Hippocampal formation (tissue), 2 donors: Measurements from ENCODE around the gene GGT7.
"Not testable (repeated sequence)": the region's sequence is repeated elsewhere in the genome, so short reads cannot be mapped to it uniquely, and the experiment has no call there.

Experiments
- DNase-seq, 2 donors: peaks; one replicate each; lab custom pipeline; 2025; lab: John Stamatoyannopoulos, UW

The GGT7 gene, protein sequence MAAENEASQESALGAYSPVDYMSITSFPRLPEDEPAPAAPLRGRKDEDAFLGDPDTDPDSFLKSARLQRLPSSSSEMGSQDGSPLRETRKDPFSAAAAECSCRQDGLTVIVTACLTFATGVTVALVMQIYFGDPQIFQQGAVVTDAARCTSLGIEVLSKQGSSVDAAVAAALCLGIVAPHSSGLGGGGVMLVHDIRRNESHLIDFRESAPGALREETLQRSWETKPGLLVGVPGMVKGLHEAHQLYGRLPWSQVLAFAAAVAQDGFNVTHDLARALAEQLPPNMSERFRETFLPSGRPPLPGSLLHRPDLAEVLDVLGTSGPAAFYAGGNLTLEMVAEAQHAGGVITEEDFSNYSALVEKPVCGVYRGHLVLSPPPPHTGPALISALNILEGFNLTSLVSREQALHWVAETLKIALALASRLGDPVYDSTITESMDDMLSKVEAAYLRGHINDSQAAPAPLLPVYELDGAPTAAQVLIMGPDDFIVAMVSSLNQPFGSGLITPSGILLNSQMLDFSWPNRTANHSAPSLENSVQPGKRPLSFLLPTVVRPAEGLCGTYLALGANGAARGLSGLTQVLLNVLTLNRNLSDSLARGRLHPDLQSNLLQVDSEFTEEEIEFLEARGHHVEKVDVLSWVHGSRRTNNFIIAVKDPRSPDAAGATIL

DNA sequence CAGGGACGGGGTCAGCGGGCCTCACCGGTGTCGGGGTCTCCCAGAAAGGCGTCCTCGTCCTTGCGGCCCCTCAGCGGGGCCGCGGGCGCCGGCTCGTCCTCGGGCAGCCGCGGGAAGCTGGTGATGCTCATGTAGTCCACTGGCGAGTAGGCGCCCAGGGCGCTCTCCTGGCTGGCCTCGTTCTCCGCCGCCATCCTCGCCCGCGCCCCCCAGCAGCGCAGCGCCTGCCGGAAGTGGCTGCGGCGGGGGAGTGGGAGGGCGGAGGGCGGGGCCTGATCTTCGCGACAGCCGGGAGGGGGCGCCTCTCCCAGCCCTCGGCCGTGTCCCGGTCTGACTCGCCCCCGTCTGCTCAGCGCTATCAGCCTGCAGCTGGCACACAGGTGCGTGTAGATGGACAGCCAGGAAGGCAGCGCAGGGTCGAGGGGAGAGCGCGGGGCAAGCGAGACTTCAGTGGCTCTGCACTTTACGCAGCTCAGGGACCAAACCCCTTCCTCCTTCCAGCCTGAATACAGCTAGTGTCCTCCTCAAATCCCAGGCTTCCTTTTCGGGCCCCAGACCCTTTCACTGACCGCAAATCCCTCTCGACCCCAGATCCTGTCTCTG lies at the start of gene GGT7:
Gene GGT7, minus strand, starts transcription at position 235 of the 603 bp plus-strand sequence. Its CDS starts 41 bp downstream, at position 194.
- DNase-seq, result peak; percentile 54 to 83

DNA sequence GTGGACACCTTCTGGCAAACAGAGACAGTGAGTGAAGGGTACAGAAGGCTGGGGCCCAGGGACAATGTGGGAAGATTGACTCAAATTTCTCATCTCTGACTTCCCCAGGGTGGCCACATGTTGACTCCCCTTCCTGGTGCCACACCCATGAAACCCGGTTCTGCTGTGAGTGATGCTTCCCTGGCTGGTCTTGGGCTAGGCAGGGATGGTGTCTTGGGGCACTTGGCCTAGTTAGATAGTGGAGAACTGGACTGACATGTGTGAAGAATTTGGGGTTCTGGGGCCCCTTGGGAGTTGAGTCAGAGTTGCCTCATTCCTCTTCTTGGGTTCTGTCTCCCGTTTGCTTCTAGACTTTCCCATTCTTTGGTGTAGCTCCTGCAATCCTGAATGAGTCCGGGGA lies 48.8 kb upstream of the GGT7 start:
- DNase-seq, result no peak

DNA sequence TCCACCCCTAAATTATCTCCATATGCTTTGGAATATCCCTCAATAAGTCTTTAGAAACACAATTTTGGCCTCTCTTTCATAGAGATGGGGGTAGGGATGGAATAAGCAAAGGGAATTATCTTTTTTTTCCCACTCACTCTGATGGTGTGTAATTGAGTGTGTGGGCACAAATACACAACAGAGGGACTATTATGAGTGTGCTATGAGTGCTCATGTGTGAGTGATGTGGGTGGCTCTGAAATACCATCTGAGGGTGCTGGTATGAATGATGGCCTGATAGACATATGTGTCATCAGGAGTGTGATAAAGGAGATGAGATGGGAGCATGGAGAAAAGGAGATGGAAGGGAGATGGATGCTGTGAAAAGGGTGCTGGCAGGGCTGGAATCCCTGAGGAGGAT lies 47.4 kb upstream of the GGT7 start:
- no peak for DNase-seq

DNA sequence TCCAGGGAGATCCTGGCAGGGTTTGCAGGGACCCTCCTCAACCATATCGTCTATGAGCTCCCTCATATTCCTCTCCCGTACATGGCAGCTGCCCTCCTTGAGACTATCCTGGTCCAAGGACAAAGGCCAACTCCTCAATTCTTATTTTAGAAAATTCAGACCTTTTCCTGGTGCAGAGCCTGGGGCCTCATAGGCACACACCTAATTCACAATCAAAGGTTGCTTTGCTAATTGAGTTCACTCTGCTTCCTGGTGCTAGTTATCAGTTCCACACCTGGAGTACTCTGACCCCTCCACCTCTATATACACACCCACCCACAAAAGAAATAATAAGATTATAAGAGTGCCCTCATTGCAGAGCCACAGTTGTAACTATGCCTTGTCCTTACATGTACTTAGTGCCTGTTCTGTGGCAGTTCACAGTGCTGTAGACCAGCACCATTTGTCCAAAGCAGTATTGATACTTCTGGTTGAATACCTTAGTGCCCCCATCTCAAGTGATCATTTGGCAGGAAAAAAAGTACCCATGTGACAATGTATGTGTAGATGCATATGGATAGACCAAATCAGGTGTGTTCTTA lies 44.2 kb upstream of the GGT7 start:
- no peak for DNase-seq

DNA sequence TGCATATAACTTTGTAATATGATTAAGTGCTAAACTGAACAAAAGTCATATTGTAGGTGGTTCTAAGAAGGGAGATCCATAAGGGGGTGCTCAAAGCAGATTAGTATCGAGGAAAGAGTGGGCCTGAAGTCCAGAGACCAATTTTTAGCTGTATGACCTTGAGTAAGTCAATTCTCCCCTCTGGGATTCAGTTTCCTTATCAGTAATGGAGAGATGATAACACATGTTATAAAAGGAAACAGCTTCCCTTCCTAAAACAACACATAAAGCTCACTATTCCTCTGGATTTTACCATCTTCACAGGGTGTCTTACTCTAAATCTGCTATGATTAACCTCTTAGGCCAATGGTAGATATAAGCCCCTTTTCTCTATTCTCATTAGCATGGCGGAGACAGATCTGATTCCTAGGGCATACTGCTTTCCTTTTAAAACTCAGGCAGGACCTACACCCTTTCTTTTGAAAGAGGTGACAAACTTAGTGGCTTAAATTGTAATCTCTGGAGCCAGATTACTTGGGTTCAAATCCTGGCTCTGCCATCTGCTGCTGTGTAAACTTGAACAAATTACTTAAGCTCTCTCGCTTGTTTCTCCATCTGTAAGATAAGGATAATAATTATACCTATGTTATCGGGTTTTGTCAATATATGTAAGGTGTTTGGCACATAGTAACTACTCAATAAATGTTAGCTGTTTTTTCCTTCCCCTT lies 43.2 kb upstream of the GGT7 start:
- DNase-seq, result no peak

DNA sequence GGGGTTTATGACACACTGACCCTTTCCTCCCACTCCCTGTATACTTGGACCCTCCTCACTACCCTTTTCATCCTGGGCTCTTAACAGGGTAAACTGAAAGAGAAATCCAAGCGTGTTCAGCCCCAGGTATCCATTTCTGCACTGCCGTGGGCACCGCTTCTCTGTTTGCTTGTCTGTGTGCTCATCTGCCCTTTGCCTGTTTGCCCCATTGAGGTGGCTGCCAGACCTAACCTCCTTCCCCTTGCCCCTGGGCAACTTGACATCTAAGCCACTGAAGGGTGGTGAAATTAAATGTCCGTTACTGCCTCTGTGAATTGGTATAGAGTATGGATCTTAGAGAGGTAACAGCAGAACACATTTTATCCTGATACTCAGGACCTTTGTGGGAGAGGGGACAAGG lies 42.5 kb upstream of the GGT7 start:
- no peak for DNase-seq

DNA sequence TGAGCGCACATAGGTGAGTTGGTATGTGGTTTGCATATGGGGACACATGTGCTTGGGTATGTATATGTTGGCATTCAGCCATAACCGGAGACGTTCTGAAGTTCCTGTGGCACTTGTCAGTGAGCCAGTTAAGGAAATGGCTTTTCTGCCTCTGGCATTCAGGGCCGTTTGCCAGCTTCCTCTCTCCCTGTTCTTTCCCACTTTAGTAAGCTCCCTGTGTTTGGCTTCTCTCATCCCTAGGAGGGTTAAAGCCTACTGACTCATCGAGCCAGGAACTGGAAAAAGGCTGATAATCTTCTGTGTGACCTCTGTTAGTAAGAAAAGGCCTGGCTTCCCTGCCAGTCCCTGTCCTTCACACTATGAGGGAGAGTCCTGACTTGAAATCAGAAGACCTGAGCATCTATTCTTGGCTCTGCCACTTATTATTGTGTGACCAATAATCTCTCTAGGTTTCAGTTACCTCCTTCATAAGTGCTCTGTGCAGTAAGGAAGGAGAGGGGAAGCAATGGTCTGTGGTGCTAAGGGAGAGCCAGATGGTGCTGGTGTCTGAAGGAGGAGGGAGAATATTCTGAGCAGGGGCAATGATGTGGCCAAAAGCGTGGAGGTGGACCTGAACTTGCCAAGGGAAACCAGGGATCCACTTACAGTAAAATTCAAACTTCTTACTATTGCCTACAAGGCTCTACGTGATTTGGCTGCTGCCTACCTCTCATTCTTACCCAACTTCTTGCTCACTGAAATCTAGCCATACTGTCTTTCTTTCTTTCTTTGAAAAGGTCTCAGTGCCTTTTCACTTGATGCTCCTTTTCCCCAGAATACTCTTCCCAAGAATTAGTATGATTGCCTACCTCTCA lies 35.2 kb upstream of the GGT7 start:
- no peak for DNase-seq

DNA sequence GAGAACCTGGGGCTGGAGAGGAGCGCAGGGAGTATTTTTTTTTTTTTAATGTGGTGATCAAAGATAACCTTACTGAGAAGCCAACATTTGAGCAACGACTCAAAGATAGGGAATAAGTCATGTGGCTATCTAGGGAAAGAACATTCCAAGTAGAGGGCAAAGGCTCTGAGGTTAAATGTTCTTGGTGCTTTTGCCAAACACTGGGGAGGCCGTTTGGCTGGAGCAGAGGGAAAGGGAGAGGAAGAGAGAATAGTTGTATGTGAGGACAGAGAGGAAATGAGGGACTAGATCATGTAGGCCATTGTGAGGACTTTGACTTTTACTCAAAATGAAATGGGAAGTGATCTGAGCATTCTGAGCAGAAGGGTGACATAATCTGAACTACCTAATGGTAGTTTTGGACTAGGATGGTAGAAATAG lies 31.6 kb upstream of the GGT7 start:
- no peak for DNase-seq

DNA sequence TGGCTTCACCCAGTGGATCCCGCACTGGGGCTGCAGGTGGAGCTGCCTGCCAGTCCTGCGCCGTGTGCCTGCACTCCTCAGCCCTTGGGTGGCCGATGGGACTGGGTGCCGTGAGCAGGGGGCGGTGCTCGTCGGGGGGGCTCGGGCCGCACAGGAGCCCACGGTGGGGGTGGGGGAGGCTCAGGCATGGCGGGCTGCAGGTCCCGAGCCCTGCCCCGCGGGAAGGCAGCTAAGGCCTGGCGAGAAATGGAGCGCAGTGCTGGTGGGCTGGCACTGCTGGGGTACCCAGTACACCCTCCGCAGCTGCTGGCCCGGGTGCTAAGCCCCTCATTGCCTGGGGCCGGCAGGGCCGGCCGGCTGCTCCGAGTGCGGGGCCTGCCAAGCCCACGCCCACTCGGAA lies 26.1 kb upstream of the GGT7 start:
- DNase-seq, result not testable (repeated sequence)

DNA sequence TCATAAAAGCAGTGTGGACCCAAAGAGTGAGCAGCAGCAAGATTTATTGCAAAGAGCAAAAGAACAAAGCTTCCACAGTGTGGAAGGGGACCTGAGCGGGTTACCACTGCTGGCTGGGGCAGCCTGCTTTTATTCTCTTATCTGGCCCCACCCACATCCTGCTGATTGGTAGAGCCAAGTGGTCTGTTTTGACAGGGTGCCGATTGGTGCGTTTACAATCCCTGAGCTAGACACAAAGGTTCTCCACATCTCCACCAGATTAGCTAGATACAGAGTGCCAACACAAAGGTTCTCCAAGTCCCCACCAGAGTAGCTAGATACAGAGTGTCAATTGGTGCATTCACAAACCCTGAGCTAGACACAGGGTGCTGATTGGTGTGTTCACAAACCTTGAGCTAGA lies 25.5 kb upstream of the GGT7 start:
- not testable (repeated sequence) for DNase-seq

DNA sequence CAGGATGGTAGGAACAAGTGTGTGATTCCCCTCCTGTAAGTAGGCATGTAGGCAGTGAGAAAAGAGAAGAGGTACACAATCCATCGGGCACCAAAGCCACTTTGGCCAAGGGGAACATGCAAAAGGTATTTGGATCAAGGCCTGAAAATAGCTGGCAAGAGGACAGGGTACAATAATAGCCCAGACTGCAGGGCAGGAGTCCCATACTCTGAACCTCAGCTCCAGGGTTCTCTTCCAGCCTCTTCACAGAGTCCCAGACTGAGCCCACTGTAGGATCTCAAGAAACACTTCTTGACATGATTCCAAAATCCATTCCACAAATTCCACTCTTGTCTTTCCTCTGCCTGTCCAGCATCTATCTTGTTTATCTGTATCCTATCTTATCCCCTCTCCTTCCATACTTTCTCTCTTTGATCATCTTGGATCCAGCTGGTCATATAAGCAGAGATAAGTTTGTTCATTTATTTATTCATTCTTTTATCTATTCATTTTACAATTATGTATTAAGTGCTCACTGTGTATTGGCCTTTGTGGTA lies 23.5 kb upstream of the GGT7 start:
- DNase-seq, result no peak

DNA sequence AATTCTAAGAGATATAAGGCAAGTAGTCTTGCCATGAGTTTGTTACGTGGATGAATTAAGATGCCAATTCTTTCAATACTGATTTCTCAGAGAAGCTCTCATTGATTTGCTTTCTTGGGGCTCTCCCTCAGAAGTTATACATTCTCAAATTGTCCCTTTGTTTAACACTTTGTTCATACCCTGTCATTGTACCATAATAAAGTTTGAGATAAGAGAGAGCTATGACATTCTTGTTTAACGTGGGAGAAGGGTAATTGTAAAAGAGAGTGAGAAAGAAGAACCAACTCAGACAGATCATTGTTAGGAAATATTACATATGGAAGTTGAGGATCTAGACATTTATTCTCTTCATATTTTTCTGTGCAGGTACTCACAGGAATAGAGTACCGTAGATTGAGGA lies 22.8 kb upstream of the GGT7 start:
- DNase-seq, result no peak

DNA sequence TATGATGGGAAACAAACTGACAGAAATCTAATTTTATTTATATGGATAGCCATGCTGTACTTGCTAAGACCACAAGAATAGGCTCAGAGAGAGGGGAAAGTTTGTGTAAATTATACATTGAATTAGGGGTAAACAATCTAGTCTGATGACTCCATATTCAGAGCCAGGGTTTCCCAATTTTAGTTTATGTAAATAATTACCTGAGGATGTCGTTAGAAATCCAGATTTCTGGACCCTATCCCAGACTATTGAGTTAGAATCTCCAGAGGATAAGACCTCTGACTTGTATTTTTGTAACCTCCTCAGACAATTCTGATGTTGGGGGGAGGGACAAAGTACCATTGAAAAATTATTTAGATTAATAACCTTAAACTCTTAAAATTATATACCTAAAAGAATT lies 22.1 kb upstream of the GGT7 start:
- DNase-seq, result no peak

DNA sequence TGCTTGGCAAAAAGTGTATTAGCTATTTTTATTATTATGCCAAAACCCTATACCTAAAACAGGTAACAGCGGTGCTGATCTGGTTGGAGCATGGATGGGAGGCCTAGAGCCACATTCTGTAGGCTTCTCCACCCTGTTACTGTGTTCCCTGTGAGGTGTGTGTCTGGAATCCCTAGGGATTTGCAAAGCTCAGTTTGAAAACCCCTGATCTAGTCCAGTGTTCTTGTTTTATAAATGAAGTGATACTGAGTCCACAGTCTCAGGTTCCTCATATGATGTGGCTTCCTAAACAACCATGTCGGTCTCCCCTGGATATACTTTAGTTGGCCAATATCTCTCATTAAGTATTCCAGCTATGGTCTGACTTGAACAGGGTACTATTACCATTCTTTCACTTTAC lies 20.0 kb upstream of the GGT7 start:
- DNase-seq, result no peak

DNA sequence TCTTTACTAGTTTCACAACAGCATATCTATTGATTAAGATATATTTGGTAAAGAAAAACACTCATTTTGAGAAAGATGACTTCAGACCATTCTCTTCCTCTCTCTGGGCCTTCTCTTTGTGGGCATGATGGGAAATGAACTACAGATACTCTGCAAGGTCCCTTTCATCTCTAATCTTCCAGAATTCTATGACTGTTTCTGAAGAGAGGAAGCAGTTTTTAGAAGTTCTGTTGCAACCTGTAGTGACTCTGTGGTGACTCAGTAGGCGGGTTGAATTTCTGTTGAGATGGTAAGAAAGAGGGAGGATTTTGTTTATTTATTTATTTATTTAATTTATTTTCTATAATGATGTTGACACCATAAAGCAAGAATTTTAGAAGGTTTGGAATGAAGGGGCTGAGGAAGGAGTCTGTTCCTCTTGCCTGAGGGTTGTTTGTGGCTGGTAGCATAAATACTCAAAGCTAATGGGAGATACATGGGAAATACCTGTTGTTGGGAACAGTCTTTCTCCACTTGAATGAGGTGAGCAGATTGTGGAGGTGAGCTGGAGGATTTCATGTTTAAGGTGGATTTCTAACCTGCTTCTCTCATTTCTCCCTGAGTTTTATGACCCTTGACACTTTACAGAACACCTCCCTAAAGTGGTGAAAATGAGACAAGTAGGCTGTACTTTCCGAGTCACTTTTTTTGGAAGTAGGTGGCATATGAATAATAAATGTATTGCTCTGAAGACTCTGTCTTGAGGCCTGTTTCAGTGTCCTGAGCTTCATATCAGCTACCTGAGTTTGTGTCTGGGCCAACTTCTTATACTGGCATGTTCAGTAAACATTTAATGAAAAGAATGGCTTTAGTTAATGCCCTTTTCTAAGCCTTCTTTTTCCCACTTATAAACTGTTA lies 18.8 kb upstream of the GGT7 start:
- DNase-seq, result no peak

DNA sequence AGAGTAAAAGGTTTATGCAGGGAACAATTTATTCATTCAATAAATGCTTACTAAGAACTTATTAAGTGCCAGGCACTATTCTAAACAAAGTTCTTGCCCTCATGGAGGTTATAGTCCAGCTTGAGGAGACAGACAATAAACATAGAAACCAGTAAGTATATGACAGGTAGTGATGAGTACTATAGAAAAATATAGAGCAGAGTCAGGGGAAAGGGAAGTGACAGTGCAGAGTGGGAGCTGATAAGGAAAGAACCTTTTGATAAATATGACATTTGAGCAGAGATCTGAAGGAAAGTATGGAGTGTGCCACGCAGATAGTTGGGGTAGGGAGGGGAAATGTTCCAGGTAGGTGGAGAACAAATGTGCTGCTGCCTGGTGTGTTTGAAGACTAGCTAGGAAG lies 15.8 kb upstream of the GGT7 start:
- no peak for DNase-seq

DNA sequence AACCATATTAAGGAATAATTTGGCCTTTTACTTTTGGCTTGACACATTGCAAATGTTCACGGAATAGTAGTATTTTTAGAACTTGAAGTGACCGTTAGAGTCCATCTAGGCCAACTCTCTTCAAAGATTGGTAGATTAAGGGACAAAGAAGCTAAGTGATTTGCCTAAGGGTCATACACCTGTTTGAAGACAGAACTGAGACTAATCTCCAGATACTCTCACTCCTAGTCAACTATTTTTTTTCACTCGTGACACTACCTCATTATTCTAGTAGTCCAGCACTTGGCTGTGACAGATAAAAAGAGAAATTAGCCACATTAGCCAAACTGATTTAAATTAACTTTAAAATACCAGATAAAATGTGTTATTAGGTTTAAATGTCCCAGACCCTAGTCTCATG lies 14.4 kb upstream of the GGT7 start:
- no peak for DNase-seq

DNA sequence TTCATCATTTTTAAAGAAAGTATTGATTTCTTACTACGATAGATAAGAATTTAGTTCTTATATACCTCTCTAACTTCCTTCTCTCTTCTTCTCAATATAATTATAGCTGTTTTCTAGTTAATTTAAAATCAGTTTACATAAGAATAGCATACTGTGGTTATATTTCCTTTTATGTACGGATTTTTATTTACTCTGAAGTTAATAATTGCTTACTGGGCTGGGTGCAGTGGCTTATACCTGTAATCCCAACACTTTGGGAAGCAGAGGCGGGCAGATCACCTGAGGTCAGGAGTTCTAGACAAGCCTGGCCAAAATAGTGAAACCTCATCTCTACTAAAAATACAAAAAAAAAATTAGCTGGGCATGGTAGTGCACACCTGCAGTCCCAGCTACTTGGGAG lies 13.5 kb upstream of the GGT7 start:
- DNase-seq, result no peak

DNA sequence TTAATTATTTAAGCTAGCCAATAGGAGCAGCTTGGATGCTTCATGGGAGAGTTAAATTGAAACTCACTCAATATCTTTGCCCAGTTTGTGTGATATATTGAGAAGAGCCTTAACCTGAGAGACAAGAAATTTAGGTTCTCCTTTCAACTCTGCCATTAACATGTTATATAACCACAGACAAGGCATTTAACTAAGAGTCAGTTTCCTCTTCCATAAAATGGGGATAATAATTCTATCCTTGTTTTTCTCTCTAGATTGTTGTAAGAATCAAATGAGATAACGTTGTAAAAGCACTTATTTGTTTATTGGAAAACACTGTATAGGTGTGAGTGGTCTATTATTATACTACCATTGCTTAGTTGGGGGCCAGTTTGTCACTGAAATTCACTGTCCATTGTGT lies 11.6 kb upstream of the GGT7 start:
- DNase-seq, result no peak

DNA sequence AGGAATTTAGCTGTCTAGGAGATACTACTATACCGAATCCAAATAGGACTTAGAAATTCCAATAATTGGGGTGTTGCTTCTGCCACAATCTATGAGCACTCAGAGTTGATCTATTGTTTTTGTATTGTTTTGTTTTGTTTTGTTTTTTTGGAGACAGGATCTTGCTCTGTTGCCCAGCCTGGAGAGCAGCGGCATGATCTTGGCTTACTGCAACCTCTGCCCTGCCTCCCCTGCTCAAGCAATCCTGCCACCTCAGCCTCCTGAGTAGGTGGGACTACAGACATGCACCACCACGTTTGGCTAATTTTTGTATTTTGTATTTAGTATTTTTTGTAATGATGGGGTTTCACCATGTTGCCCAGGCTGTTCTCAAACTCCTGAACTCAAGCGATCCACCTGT lies 11.2 kb upstream of the GGT7 start:
- no peak for DNase-seq
